Measurements from ENCODE around the gene TSPAN14.
A peak's percentile ranks its signal among the peaks of the same experiment; 100 is the strongest.

Gene TSPAN14

DNA sequence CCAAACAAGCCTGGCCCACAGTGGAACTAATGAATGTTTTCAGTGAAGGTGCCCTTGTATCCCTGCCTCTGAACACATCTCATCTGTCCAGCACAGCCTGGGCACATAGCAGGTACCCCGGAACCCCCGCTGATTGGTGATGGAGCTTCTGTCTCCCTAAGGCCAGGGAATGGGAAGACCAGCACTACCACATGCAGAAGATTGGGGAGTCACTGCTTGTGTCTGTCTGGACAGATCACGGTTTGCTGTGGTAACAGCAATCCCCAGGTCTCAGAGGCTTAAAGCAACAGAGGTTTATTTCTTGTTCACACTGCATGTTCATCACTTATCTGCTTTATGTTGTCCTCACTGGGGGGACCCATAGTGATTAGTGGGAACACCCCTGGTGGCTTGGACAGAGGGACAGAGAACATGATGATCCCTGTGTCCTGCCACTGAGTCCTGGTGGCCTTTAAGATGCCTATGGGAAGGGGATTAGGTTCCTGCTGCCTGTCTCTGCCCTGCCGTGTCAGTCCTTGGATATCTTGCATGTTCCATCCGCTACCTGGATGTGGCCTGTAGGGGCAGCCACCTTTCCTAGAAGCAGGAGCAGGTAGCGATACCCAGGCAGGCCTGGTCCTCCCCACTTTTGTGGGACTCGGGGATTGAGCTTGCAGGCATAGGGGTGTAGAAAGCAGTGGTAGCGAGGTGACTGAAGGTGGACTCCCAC lies 3.6 kb downstream of the TSPAN14 start:
- no peak for DNase-seq

DNA sequence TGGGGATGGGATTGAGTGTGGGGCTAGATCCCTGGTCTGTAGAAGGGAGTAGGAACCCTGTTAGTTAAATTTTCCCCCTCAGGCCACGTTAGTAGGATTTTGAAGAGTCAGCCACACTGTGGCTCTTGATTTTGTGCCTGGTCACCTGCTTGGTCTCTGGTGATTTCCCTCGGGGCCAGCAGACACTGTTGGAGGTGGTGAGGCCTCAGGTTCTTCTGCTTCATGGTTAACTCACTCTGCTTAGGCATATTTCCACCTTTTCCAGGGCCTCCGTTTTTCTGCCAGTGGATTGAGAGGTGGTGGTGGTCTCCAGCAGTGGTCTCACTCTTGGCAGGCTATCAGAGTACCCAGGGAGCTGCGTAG lies 4.1 kb downstream of the TSPAN14 start:
- no peak for DNase-seq

DNA sequence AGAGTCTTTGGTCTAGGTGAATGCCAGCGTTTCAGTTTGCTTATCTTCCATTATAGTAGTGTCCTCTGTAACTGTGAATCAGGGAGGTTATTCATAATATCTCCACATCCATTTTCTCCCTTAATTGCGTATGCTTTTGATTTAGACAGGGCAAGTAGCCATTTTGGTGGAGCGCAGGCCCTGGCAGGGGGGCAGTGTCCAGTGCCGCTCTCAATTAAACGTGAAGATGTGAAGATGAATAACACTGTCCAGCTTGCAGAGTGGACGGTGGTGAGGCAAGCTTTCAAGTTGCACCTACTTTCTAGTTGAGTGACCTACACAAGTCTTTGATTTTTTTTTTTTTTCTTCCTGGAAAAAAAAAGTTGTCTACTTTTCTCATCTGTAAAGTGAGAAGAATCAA lies 4.5 kb downstream of the TSPAN14 start:
- DNase-seq = no peak

DNA sequence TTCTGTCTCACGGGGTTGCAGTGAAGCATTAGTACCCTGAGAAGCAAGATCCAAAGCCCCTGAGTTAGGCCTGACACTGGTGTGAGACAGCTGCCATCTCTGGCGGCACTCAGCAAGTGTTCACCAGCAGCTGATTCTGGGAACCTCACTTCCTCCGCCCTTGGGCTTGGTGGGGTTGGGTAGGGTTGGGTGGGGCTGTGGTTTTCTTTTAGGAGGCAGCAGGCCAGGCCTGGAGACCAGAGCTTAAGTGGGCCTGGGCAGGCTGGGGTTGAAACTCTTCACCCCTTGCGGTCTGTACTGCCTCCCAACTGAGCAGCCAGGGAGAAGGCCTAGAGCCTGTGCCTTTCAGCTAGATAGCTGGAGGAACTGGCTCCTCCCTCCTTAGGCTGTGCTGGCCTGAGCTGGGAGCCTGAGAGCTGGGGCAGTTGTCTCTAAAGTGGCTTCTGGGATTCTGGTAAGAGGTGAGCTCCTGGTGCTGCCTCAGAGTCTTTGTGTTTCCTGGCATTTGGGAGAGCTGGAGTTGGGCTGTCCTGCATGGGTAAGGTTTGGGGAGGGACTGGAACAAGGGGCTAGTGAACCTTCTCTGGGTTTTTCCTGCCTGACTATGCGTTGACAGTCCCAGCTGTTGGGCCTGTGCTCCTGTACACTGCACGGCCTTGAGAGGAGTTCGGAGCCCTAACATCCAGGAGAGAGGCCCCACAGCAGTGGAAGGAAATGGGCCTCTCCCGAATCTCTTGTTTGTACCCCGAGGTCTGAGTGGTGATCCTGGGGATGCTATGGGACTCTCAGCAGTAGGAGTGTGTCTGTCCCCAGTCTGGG lies 5.1 kb downstream of the TSPAN14 start:
- DNase-seq = peak; percentile 45

DNA sequence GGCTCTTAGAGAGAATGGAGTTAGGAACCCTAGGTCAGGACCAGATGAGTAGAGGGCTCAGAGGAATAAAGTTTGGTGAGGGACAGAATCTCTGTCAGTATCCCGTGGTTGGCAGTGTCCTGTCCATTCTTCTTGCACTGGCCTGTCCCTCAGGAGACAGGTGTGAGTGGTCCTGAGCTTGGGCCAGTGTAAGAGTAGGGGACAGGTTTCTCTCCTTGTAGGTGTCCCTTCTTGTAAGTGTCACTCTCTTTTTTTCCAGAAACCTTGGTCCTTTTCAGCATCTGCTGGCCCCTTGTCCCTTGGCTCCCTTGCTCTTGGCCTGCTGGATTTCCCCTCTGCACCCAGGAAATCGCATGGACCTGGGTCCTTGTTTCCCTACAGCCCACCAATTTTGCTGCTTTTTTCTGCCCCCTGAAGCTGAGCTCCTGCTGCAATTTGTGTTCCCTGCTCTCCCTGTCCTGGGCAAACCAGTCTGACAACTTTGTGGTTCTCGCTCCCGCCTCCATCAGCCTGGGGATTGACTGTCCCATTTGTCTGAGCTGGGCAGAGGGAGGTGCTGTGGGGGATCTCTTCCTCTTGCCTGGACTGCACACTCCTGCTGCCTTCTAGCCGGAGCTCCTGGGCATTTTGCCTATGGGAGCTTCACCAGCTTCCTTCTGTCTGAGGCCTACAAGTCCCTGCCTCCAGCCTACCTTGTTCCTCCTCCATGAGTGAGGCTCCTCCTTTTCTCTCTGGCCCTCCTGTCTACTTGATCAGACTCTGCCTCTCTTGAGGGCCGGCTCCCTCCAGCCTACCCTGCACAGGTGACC lies 6.5 kb downstream of the TSPAN14 start:
- DNase-seq = no peak

DNA sequence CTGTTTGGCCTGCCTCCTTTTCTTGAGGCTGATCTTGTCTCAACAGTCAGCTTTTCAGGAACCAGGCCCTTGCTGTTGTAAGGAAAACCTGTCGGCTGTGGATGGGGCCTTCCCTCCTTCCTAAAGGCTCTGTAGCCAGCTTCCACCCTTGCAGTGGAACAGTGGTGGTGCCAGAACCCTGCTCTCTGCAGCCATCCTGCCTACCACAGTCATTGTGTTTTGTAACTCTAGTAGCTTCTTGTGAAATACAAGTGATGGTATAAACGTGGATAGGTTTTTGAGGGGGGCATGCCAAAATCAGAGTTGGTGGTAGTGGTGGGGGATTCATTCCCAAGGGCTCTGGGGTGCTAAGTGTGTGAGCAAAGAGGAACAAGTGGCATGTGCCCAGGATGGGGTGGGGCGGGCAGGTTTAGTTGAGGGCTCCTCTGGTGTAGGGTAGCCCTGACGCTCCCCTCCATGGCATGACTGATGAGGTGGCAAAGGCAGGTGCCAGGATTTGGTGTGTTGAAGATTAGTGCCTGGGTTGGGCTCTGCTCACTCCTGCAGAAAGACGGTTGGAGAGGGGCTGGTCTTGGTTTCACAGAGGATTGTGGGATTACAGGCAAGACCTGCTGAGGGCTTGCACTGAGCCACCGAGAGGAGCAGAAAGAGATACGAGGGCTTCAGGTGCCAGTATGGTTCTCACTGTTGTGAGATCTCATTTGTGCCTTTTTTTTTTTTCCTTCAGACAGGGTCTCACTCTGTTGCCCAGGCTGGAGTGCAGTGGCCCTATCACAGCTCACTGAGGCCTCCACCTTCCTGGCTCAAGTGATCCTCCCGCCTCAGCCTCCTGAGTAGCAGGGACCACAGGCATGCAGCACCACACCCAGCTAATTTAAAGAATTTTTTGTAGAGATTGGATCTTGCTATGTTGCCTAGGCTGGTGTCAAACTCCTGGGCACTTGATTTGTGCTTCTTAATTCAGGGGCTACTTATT lies 7.4 kb downstream of the TSPAN14 start:
- no peak for DNase-seq

DNA sequence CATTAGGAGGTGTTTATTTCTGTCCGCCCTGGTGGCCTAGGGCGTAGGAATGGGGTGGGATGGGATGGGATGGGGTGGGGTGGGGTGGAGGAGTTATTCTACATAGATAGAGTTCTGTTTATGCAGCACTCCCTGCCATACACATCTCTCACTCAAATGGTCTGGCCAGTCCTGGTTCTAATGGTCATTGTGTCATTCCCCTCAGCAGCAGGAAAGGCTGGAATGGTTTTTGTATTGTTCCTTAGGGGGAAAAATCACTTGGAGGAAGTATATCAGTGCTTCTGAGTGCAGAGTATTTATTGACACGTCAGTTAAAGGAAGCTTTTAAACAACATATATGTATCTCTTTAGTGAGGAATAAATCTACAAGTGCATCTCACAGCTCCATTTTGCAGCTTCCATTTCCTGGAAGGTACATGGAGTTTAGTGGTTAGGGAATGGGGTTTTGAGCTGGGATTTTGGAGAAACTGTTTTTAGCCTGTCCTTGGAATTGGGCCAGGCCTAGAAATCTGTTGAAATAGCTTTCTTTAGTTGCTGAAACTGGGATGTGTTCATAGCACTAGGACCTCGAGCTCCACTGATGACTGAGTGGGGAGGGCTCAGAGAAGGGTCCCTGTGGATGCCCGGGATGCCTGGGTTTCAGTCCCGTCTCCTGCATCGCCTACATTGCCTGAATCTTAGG lies 8.3 kb downstream of the TSPAN14 start:
- no peak for DNase-seq

DNA sequence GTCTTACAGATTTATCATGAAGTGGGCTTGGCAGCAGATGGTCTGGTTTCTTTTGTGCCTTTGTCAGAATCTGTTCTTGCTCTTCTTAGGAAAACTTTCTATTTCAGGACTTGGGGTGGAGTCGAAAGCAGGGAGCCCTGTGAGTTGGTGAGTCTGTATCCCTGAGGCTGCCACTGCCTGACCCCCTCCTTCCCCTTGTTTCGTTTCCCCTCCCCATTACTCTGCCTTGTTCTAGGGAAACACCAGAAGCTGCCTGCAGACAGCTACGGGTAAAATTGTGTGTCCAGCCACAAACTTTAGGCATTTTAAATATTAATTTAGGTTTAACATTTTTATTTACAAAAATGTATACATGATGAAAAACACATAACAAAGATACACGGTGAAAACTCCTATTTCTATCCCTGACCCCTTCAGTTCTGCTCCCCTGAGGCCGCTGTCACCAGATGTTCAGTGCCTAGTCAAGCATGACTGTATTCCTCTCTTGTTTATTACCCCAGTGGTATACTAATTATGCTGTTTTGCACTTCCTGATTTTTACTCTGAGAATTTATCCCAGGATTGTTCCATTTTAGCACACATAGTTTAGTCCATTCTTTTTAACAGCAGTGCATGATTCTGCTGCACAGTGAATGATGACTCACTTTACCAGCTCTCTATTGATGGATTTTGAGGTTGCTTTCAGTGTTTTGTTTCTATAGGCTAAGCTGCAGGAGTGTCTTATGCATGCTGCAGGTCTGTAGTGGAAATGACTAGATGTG lies 9.1 kb downstream of the TSPAN14 start:
- no peak for DNase-seq

DNA sequence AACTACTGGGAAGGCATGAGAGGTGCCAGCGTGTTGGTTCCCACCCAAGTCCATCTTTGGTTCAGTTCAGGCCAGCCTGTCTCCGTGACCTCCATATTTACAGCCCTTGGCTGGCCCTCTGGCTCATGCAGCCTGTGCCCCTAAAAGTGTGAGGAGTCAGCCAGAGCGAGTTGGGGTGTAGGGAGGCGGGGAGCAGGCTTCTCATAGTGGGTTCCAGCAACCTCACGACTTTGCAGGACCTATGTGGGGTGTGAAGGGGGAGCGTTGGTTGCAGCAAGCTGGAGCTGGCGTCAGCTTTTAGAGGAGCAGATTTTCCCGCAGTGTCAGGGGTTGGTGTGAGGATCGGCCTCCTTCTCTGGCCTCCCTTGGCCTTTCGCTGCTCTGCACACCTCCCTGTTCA lies 9.8 kb downstream of the TSPAN14 start:
- no peak for DNase-seq

DNA sequence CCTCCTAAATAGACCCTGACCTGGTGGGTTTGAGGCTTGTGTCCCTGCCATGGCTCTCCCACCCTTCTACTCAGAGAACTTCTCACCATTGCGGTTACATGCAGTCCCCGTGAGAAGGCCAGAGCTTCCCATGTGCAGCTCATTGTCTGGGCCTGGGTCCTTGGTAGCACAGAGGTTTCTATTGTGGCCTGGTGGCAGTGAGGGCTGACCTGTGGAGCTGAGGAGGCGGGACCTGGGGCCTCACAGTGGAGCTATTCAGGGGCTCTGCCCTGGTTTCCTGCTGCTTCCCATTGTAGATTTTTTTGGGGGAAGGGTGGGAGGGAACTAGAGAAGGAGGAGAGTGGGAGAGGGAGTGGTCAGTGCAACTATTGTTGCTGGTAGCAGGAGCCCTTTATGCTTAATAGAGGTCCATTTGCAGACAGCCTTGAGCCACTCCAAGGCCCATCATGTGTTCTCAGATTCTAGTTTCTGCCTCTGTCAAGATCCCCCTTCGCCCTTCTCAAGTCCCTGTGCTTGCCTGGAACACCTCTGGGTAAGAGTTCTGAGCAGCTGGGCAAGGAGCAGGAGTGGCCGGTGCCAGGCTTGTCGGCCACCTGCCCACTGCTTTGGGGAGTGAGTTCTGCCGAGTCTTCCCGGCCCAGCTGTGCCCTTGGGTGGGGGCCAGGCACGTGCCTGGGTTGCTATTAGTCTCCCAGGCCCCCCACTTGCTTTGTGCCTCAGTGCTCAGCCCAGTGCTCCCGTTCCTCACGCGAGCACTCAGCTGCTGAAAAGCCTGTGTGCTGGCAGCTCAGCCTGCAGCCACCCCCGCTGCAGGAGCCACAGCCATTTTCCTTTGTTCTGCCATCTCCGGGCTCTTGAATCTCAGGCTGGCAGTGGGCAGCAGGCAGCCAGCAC lies 10.7 kb downstream of the TSPAN14 start:
- DNase-seq = no peak

DNA sequence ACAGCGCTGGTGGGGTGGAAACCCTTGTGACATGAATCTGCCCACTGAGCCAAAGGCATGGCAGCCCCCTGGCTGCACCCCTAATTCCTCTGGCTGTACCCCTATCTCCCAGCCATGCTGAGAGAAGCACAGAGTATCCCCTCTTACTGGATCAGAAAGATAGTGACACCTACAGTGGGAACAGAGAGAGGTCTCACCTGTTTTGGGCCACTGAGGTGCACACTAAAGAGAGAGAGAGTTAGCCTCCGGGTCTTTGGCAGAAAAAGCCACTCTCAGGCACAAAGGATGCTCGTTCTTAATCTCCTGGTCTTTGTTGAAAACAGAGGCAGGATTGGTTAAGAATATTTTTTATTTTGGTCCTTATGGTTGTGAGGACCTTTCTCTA lies 11.3 kb downstream of the TSPAN14 start:
- no peak for DNase-seq

DNA sequence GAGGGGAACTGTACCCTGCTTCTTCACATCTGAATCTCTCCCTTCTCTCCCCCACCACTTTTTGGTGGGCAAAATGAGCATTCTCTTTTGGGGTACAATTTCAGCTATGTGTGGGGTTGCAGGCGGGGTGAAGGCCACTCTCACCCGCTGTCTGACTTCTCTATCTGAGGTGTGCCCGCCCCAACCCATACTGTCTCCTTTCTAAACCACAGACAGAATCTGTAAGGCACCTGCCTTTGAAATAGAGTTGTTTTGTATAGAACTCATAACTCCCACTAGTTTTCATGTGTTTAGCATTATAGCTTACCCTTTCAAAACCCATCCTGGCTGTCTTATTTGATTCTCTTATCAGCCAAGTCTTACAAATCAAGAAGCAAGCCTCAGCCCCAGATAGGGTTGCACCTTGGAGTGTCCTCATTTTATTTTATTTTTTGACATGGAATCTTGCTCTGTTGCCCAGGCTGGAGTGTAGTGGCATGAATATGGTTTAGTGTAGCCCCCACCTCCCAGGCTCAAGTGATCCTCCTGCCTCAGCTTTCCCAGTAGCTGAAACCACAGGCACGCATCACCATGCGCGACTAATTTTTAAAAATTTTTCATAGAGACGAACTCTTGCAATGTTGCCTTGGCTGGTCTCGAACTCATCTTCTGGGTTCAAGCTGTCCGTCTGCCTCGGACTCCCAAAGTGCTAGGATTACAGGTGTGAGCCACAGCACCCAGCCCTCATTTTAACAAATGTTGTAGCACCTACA lies 11.9 kb downstream of the TSPAN14 start:
- DNase-seq = no peak

DNA sequence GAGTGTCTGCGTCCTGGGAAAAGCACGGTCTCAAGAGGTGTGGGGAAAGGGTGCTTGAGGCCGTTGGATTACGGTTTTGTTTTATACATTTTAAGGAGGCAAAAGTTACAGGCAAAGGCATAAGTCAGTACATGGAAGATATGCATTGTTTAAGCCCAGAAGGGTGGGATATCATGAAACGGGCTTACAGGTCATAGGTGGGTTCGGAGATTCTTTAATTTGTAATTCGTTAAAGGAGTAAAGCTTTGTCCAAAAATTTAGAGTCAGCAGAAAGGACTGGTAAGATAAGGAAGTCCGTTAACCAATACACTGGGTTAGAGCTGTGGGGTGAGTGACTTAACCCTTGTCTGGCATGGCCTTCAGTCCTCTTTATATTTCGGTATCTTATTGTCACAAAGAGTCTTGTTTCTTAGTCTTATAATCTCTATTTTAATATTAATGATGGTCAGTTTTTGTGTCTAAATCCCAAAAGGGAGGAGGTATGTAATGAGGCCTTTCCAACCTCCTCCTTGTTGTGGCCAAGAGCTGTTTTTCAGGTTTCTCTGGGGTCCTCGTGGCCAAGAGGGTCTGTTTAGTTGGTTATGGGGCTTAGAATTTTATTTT lies 12.7 kb downstream of the TSPAN14 start:
- DNase-seq = no peak

DNA sequence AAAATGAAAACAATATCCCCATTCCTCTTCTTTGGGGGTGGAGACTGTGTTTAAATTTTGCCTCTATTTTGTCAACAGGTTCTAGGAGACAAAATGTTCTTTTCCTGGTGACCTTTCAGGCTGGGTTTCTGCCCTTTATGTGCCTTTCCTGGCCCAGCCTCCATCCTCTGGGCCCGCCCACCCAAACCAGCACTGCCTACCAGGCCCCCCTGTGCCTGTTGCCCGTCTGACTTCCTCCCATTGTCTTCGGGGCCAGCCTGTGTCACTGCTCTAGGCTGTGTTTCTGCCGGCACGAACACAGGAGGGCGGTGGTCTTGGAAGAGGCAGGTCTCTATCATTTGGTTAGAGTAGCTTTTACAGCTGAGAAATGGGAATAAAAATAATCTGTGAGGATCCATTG lies 13.9 kb downstream of the TSPAN14 start:
- no peak for DNase-seq

DNA sequence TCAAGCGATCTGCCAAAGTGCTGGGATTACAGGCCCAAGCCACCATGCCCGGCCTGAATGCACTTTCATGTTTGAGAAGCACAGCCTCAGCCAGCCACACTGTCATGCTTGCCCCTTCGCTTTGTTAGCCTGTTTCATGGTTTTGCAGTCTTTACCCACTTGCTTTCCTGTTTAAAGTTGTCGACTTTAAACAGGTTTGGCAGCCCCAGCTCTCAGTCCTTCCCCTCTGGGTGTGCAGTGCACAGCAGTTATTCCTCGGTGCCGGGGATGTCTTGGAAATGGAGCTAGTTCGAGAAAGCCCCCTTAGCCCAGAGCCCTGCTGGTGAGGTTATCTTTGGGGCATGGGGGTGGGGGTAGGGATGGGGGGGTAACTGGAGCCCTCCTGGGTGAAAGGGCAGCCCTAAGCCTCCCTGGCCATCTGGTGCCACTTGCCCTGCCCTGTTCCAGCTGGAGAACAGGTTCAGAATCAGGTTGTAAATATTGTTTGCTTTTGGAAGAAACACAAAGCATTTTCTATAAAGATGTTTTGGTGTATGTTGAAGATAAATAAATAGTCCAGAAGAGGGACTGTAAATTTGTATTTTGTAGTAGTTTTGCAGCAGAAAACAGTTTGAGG lies 14.8 kb downstream of the TSPAN14 start:
- no peak for DNase-seq

DNA sequence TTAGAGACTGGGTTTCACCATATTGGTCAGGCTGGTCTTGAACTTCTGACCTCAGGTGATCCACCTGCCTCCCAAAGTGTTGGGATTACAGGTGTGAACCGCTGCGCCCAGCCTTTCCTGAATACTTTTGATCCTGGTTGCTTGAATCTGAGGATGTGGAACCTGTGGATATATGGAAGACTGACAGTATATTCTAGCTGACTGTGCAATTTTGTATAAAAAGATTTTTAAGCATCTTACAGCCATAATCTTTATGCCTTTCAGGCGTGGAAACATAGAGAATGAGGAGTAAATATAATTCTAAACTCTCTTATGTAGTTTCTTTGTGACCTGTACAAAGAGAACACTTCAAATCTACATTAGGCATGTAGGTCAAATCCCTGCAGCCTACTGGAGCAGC lies 16.2 kb downstream of the TSPAN14 start:
- no peak for DNase-seq

DNA sequence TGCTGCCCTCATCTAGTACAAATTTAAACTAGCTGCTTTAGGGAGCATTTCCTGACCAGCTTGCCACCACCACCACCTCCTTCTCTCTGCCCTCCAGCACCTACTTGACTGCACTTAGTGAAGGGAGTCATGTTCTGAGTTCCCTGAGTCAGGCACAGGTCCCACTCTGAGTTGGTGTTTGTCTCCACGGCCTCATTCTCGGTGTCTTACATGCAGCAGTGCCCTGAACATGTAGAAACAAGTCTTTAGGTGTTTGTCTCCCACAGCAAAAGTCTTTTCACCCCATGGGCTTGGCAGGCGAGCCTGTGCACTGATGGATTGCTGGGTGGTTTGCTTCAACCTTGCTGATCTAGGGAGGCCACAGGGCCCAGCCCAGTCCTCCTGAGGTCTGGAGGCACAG lies 16.9 kb downstream of the TSPAN14 start:
- DNase-seq = no peak

DNA sequence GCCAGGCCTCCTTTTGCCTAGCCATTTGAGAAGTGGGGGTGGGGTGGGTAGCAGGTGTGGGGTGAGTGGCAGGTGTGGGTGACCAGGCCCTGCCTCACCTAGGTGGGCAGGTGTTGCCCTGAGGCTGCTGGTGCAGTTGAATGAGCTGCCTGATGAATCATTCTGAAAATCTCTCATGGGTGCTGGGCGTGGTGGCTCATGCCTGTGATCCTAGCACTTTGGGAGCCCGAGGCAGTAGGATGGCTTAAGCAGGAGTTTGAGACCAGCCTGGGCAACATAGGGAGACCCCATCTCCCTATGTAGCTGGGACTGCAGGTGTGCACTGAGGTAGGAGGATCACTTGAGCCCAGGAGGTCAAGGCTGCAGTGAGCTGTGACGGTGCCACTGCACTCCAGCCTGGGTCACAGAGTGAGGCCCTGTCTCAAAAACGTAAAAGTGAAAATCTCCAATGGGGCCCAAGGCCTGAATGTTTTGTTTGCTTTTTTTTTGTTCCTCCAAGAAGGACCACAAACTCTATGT lies 17.7 kb downstream of the TSPAN14 start:
- no peak for DNase-seq
